Body of pancreas (tissue), 4 donors: ENCODE results near the gene GLI2.

Experiments used
- CTCF ChIP-seq, 7 experiments: fragments of 450-650 bp in 4 of 7; fragments of 200-600 bp in 3 of 7; sonication (generic) in 3 of 7; IDR thresholded peaks; one replicate each; pipeline ENCODE4 v1.5.1; 2016 to 2019; ENCODE audit warnings: antibody characterized with exemption in 7 of 7
- POLR2A ChIP-seq, 3 donors: fragments of 450-650 bp; IDR thresholded peaks; one replicate each; pipeline ENCODE4 v1.6.1; 2016; ENCODE audit warnings: antibody characterized with exemption in 3 of 3, mild to moderate bottlenecking in 2 of 3

GRCh38 chr2:120764991-120765677 lies 29.5 kb downstream of the GLI2 start:
- TF ChIP-seq CTCF (IDR thresholded peaks at IDR 0.05) (no peak), POLR2A (IDR thresholded peaks at IDR 0.05) (no peak)
